H9 (cell line): Measurements from ENCODE around the gene PSAPL1. TPM values are rescaled to one million over a fixed set of nuclear protein-coding genes. Genes with fewer than 3 reads are reported as not detected.

Experiments used
- DNase-seq: peaks from one replicate; pipeline ENCODE4 v3.0.0-alpha.2; 2017
- H2AFZ ChIP-seq: one replicate; pipeline ENCODE4 v1.6.1; 2013; ENCODE audit warnings: mild to moderate bottlenecking, low read length, control low read depth, moderate library complexity
- H2AK5ac ChIP-seq: 2 replicates; pipeline ENCODE4 v1.6.1; 2013; ENCODE audit warnings: low read length, control low read depth, mixed read lengths; ENCODE audit not compliant: insufficient read length
- H2BK120ac ChIP-seq: one replicate; pipeline ENCODE4 v1.6.1; 2013; ENCODE audit warnings: low read depth, mild to moderate bottlenecking, low read length, control low read depth, inconsistent platforms; ENCODE audit not compliant: poor library complexity, severe bottlenecking
- H2BK12ac ChIP-seq: 2 replicates; pipeline ENCODE4 v1.6.1; 2013; ENCODE audit warnings: low read length, control low read depth, mixed read lengths, low read depth; ENCODE audit not compliant: insufficient read length
- H2BK15ac ChIP-seq: 2 replicates; pipeline ENCODE4 v1.6.1; 2013; ENCODE audit warnings: low read depth, low read length, control low read depth
- H2BK20ac ChIP-seq: one replicate; pipeline ENCODE4 v1.6.1; 2013; ENCODE audit warnings: low read depth, mild to moderate bottlenecking, low read length, control low read depth, inconsistent platforms; ENCODE audit not compliant: poor library complexity, severe bottlenecking
- H2BK5ac ChIP-seq: 2 replicates; pipeline ENCODE4 v1.6.1; 2013; ENCODE audit warnings: low read length, control low read depth, mixed read lengths; ENCODE audit not compliant: insufficient read length
- H3K14ac ChIP-seq: 2 replicates; pipeline ENCODE4 v1.6.1; 2013; ENCODE audit warnings: low read length, control low read depth; ENCODE audit not compliant: insufficient read depth
- H3K18ac ChIP-seq: 2 replicates; pipeline ENCODE4 v1.6.1; 2013; ENCODE audit warnings: low read depth, mild to moderate bottlenecking, mixed read lengths, low read length, control low read depth; ENCODE audit not compliant: insufficient read length
- H3K23ac ChIP-seq: 2 replicates; pipeline ENCODE4 v1.6.1; 2013; ENCODE audit warnings: low read length, control low read depth, mixed read lengths, low read depth; ENCODE audit not compliant: insufficient read length
- H3K23me2 ChIP-seq: 2 replicates; pipeline ENCODE4 v1.6.1; 2013; ENCODE audit warnings: low read depth, mild to moderate bottlenecking, mixed read lengths, low read length, control low read depth; ENCODE audit not compliant: insufficient read length, poor library complexity, severe bottlenecking
- H3K27ac ChIP-seq: 2 replicates; pipeline ENCODE4 v1.5.1; 2013; ENCODE audit warnings: low read length, control low read depth, mixed read lengths, low read depth; ENCODE audit not compliant: insufficient read length
- H3K27me3 ChIP-seq: 2 replicates; pipeline ENCODE4 v1.6.1; 2013; ENCODE audit warnings: low read length, control low read depth, inconsistent platforms; ENCODE audit not compliant: insufficient read depth
- H3K4ac ChIP-seq: 2 replicates; pipeline ENCODE4 v1.6.1; 2013; ENCODE audit warnings: low read depth, mild to moderate bottlenecking, control low read depth, inconsistent platforms, low read length, moderate library complexity
- H3K4me1 ChIP-seq: 2 replicates; pipeline ENCODE4 v1.6.1; 2013; ENCODE audit warnings: low read length, control low read depth, inconsistent platforms; ENCODE audit not compliant: insufficient read depth
- H3K4me2 ChIP-seq: 2 replicates; pipeline ENCODE4 v1.6.1; 2013; ENCODE audit warnings: low read length, control low read depth, mixed read lengths; ENCODE audit not compliant: insufficient read length, insufficient read depth
- H3K56ac ChIP-seq: 2 replicates; pipeline ENCODE4 v1.6.1; 2013; ENCODE audit warnings: low read depth, mild to moderate bottlenecking, mixed read lengths, low read length, control low read depth; ENCODE audit not compliant: insufficient read length
- H3K79me1 ChIP-seq: 2 replicates; pipeline ENCODE4 v1.6.1; 2013; ENCODE audit warnings: low read depth, mild to moderate bottlenecking, moderate library complexity, low read length, control low read depth, inconsistent platforms; ENCODE audit not compliant: insufficient read depth, poor library complexity, severe bottlenecking
- H3K79me2 ChIP-seq: 2 replicates; pipeline ENCODE4 v1.6.1; 2013; ENCODE audit warnings: low read length, control low read depth, inconsistent platforms; ENCODE audit not compliant: insufficient read depth
- H3K9ac ChIP-seq: 2 replicates; pipeline ENCODE4 v1.6.1; 2013; ENCODE audit warnings: low read length, control low read depth, mixed read lengths; ENCODE audit not compliant: insufficient read length; ENCODE audit errors: extremely low read depth
- H3K9me3 ChIP-seq: one replicate; pipeline ENCODE4 v1.6.1; 2013; ENCODE audit warnings: low read depth, low read length, inconsistent platforms; ENCODE audit not compliant: control insufficient read depth
- H3T11ph ChIP-seq: one replicate; pipeline ENCODE4 v1.6.1; 2013; ENCODE audit warnings: mild to moderate bottlenecking, low read length, control low read depth, inconsistent platforms
- H4K20me1 ChIP-seq: one replicate; pipeline ENCODE4 v1.6.1; 2013; ENCODE audit not compliant: control insufficient read depth, insufficient read length, insufficient read depth
- H4K5ac ChIP-seq: 2 replicates; pipeline ENCODE4 v1.6.1; 2013; ENCODE audit warnings: low read depth, mild to moderate bottlenecking, mixed read lengths, low read length, control low read depth; ENCODE audit not compliant: insufficient read length
- H4K8ac ChIP-seq: replicated peaks from 2 replicates; pipeline ENCODE4 v1.6.1; 2013; ENCODE audit warnings: low read length, control low read depth, mixed read lengths, low read depth; ENCODE audit not compliant: insufficient read length
- H4K91ac ChIP-seq: 2 replicates; pipeline ENCODE4 v1.6.1; 2013; ENCODE audit warnings: low read depth, mild to moderate bottlenecking, moderate library complexity, mixed read lengths, low read length, control low read depth; ENCODE audit not compliant: insufficient read length
- H3K27ac Mint-ChIP-seq, 3 experiments: 2 replicates in 2 of 3; 3 replicates in 1 of 3; pipeline ENCODE4 v1.8.0; 2020 to 2021; ENCODE audit warnings: mixed read lengths in 3 of 3, mild to moderate bottlenecking in 1 of 3, moderate library complexity in 1 of 3
- H3K27me3 Mint-ChIP-seq: 2 replicates; pipeline ENCODE4 v1.8.0; 2021; ENCODE audit warnings: low read depth, mild to moderate bottlenecking, moderate library complexity, mixed read lengths
- H3K36me3 Mint-ChIP-seq, 3 experiments: 2 replicates in 2 of 3; 3 replicates in 1 of 3; pipeline ENCODE4 v1.8.0; 2020 to 2021; ENCODE audit warnings: low read depth in 3 of 3, mixed read lengths in 3 of 3; ENCODE audit not compliant: insufficient read depth in 1 of 3
- H3K4me1 Mint-ChIP-seq, 2 experiments: 2 replicates each; pipeline ENCODE4 v1.8.0; 2020; ENCODE audit warnings: mixed read lengths in 2 of 2
- H3K4me3 Mint-ChIP-seq, 2 experiments: 2 replicates in 1 of 2; 3 replicates in 1 of 2; pipeline ENCODE4 v1.8.0; 2020 to 2021; ENCODE audit warnings: mild to moderate bottlenecking in 2 of 2, mixed read lengths in 2 of 2, moderate library complexity in 1 of 2
- H3K9me3 Mint-ChIP-seq, 2 experiments: 2 replicates in 1 of 2; 3 replicates in 1 of 2; pipeline ENCODE4 v1.8.0; 2020; ENCODE audit warnings: mild to moderate bottlenecking in 2 of 2, mixed read lengths in 2 of 2, moderate library complexity in 1 of 2
- WGBS: extraction: QIAGEN DNeasy Blood & Tissue Kit; methylation state at CpG from one replicate; pipeline ENCODE4 v1.1.7; 2013; ENCODE audit warnings: missing lambda C conversion rate, low lambda C conversion rate, mixed read lengths; ENCODE audit not compliant: insufficient read length; ENCODE audit errors: extremely low coverage; 5-methylcytosine and 5-hydroxymethylcytosine counted together
- total RNA-seq: library from RNA; stranded (reverse); gene quantifications from 2 replicates; pipeline ENCODE4 v1.2.1, GENCODE V29; 2021
- TF ChIP-seq, protein P1 (sequence below): fragments of 200-600 bp; sonication (generic); conservative IDR thresholded peaks from 3 replicates; pipeline ENCODE4 v1.8.0; 2021; ENCODE audit warnings: antibody characterized with exemption, mild to moderate bottlenecking

Gene PSAPL1
- total RNA-seq, 1 experiment from 2014 or later: 0.04 TPM

DNA sequence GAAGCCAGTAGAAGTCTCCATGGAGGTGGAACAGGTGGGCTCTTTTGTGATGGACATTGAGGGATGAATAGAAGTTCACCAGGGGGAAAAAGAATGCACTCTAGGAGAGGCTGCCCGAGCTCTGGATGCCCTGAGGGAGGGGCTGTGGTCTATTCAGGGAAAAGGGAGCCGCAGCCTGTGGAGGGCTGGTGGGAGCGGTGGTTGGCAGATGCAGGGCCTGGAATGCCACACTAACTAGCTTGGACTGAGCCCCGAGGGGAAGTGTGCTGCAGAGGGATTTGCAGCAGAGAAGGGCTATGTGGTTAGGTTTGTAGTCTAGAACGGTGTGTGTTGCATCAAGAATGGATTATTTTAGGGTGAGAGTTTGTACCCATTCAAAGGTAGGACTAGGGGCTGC, 29.5 kb upstream of the PSAPL1 start:
- DNase-seq: peak; percentile 45

More for the DNA sequence above, 29.5 kb upstream of the PSAPL1 start:
- Histone ChIP-seq H4K5ac (no peak overlapping the region), H3K4ac (no peak overlapping the region), H4K91ac (no peak overlapping the region), H3K79me2 (no peaks in the 10 kb centered on the region), H4K20me1 (peaks cover 2% of the 10 kb centered on the region), H2BK15ac (no peak overlapping the region), H3K4me2 (no peak overlapping the region), H3K4me1 (peaks cover 4% of the 10 kb centered on the region; the same call in 1 of the 2 replicates), H3K79me1 (no peaks in the 10 kb centered on the region), H3K9me3 (peaks cover 9% of the 10 kb centered on the region), H2AFZ (no peak overlapping the region), H2BK5ac (no peak overlapping the region), H3K27me3 (no peaks in the 10 kb centered on the region), H3K9ac (no peak overlapping the region), H2BK120ac (no peak overlapping the region), H3K56ac (no peak overlapping the region), H4K8ac (no peak overlapping the region), H3K23me2 (no peaks in the 10 kb centered on the region), H3K23ac (no peak overlapping the region), H3T11ph (no peak overlapping the region), H2BK12ac (no peak overlapping the region), H2AK5ac (no peak overlapping the region), H3K18ac (no peak overlapping the region), H2BK20ac (no peak overlapping the region), H3K14ac (no peak overlapping the region), H3K27ac (no peak overlapping the region)
- Mint-ChIP-seq H3K4me1 (peaks cover 38 to 43% of the 10 kb centered on the region in 2 experiments), H3K27me3 (peaks cover 3% of the 10 kb centered on the region; the same call in 1 of the 2 replicates), H3K4me3 (peak overlapping the region in 1 of 2 experiments; percentile 38; a peak in 1 of 5 replicates), H3K9me3 (peaks cover 14 to 16% of the 10 kb centered on the region in 2 experiments; a peak in 4 of 5 replicates), H3K36me3 (peaks cover 2 to 6% (median 3%) of the 10 kb centered on the region in 3 experiments; a peak in 4 of 7 replicates), H3K27ac (peak overlapping the region in 1 of 3 experiments; percentile 37; a peak in 1 of 7 replicates)
- WGBS: no CpG with 5 or more reads among the region's 5 CpGs
- TF ChIP-seq, protein P1, sequence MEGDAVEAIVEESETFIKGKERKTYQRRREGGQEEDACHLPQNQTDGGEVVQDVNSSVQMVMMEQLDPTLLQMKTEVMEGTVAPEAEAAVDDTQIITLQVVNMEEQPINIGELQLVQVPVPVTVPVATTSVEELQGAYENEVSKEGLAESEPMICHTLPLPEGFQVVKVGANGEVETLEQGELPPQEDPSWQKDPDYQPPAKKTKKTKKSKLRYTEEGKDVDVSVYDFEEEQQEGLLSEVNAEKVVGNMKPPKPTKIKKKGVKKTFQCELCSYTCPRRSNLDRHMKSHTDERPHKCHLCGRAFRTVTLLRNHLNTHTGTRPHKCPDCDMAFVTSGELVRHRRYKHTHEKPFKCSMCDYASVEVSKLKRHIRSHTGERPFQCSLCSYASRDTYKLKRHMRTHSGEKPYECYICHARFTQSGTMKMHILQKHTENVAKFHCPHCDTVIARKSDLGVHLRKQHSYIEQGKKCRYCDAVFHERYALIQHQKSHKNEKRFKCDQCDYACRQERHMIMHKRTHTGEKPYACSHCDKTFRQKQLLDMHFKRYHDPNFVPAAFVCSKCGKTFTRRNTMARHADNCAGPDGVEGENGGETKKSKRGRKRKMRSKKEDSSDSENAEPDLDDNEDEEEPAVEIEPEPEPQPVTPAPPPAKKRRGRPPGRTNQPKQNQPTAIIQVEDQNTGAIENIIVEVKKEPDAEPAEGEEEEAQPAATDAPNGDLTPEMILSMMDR: no peak
